Measurements from ENCODE around the gene SETD2.

Gene SETD2

DNA sequence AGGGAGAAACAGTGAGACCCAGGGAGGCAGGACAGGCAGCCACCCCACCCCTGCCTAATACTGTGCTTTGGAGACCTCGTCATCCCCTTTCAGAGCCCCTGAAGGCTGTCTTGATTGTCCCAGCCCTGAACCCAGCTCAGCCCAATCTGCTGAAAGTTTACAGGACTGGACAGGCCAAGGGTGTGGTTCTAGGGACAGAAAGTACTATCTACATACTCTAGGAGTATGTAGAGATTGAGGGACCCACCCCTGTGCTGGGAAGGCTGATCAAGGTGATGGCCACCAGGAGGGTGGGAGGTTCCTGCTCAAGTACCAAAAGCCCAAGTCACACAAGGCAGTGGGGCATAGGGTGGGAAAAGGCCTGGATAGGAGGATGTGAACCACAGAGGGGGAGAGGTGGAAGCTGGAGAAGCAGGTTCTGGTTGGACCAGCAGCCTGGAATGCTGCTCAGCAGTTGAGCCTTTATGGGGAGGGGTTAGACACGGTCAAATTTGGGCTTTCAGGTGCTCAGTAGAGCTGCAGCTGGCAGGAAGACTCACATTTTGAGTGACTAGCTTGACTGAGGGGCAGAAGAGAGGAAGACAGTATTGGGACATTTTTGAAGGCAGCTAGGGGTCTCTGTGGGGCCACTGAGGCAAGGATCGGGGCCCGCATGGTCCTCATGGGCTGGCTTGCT lies 177.7 kb downstream of the SETD2 start:
- Histone ChIP-seq H3K4me1 (ENCODE audit: insufficient read depth, low read length, severe bottlenecking) (peaks cover 46% of the 10 kb centered on the region), H3K4me2 (ENCODE audit: low read length) (peak overlapping the region; percentile 53; the same call in 1 of the 2 replicates), H3K27me3 (ENCODE audit: insufficient read depth, low read length) (no peaks in the 10 kb centered on the region), H4K20me1 (ENCODE audit: insufficient read depth, low read length) (no peaks in the 10 kb centered on the region), H3K4me3 (ENCODE audit: low read depth, low read length, poor library complexity, severe bottlenecking) (no peak overlapping the region), H3K27ac (ENCODE audit: low read depth, low read length, poor library complexity, severe bottlenecking) (peak overlapping the region; percentile 64), H3K9me2 (ENCODE audit: low read depth, low read length) (no peaks in the 10 kb centered on the region), H3K9me3 (ENCODE audit: low read length) (no peaks in the 10 kb centered on the region), H3K9ac (ENCODE audit: low read length) (no peak overlapping the region), H3K36me3 (ENCODE audit: insufficient read depth, low read length) (no peaks in the 10 kb centered on the region), H3K79me2 (ENCODE audit: insufficient read depth, low read length) (no peaks in the 10 kb centered on the region), H3F3A (ENCODE audit: insufficient read depth, low read length) (no peaks in the 10 kb centered on the region), H2AFZ (ENCODE audit: low read length) (no peak overlapping the region)
- TF ChIP-seq, protein P1, sequence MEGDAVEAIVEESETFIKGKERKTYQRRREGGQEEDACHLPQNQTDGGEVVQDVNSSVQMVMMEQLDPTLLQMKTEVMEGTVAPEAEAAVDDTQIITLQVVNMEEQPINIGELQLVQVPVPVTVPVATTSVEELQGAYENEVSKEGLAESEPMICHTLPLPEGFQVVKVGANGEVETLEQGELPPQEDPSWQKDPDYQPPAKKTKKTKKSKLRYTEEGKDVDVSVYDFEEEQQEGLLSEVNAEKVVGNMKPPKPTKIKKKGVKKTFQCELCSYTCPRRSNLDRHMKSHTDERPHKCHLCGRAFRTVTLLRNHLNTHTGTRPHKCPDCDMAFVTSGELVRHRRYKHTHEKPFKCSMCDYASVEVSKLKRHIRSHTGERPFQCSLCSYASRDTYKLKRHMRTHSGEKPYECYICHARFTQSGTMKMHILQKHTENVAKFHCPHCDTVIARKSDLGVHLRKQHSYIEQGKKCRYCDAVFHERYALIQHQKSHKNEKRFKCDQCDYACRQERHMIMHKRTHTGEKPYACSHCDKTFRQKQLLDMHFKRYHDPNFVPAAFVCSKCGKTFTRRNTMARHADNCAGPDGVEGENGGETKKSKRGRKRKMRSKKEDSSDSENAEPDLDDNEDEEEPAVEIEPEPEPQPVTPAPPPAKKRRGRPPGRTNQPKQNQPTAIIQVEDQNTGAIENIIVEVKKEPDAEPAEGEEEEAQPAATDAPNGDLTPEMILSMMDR (IDR thresholded peaks at IDR 0.05; ENCODE audit: low read length): no peak
- TF ChIP-seq EZH2 (IDR thresholded peaks at IDR 0.05; ENCODE audit: borderline replicate concordance, low read length): no peak

DNA sequence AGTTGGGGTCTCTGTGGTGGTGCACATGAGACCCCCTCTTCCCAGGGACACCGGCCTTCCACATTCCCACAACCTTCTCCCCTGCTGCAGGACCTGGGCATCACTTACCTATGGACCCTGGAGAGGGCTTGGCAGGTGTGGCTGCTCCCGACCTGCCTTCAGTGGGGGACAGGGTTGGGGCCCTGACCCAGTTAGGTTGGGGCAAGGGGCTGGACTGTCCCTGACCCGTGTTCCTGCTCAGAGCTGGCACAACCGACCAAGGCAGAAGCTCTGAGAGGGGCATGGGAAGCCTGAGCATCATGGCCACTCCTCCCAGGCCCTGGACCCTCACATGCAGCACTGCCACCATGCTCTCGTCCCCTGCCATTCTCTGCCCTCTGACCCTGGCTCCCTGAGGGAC lies 178.3 kb downstream of the SETD2 start:
- Histone ChIP-seq H3K27ac (ENCODE audit: low read depth, low read length, poor library complexity, severe bottlenecking) (no peak overlapping the region), H3K4me2 (ENCODE audit: low read length) (no peak overlapping the region), H3K9me2 (ENCODE audit: low read depth, low read length) (no peaks in the 10 kb centered on the region), H2AFZ (ENCODE audit: low read length) (no peak overlapping the region), H3K9me3 (ENCODE audit: low read length) (no peaks in the 10 kb centered on the region), H3K4me3 (ENCODE audit: low read depth, low read length, poor library complexity, severe bottlenecking) (no peak overlapping the region), H3K36me3 (ENCODE audit: insufficient read depth, low read length) (no peaks in the 10 kb centered on the region), H3K27me3 (ENCODE audit: insufficient read depth, low read length) (no peaks in the 10 kb centered on the region), H3K9ac (ENCODE audit: low read length) (no peak overlapping the region), H3K4me1 (ENCODE audit: insufficient read depth, low read length, severe bottlenecking) (peaks cover 48% of the 10 kb centered on the region), H3K79me2 (ENCODE audit: insufficient read depth, low read length) (no peaks in the 10 kb centered on the region), H4K20me1 (ENCODE audit: insufficient read depth, low read length) (no peaks in the 10 kb centered on the region), H3F3A (ENCODE audit: insufficient read depth, low read length) (no peaks in the 10 kb centered on the region)
- TF ChIP-seq EZH2 (IDR thresholded peaks at IDR 0.05; ENCODE audit: borderline replicate concordance, low read length): no peak
- TF ChIP-seq, protein P1 (IDR thresholded peaks at IDR 0.05; ENCODE audit: low read length): no peak

DNA sequence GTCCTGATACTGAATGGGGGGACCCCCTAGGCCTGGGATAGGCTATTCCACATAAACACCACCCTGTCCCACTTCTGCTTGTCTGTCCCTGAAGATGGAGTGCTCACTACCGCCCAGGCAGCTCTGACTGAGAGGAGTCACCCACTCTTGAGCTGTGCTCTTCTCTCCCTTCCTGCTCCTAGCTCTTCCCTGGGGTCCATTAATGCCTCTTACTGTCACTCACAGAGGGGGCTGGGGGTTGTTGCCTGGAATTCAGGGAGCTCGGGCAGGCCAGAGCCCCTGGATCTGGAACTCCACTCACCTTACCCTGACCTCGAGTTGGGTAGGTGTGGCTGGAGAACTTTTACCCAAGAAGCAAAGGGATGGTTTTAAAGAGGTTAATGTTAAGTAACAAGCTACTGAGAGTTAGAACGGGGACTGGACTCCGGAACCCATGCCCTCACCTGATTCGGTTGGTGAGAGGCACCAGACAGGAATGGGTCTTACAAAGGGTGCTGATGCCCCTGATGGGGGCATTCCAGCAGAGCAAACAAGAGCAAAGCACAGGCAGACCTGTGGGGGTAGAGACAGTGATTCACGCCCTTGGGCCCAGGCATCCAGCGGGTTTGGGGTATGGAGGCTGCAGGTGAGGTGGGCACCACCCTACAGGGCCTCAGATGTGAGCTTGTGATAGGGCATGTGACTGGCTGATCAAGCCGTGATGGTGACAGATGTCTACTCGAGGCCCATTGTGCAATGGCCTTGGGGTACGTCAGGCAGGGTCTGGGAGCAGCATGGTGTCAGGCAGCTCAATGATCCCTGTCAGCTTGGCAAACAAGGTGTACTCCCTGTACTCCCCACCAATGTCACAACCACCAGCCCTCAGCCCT lies 179.1 kb downstream of the SETD2 start:
- no peak overlapping the region for H3K4me3 ChIP-seq (ENCODE audit: low read depth, low read length, poor library complexity, severe bottlenecking)
- no peak overlapping the region for H2AFZ ChIP-seq (ENCODE audit: low read length)
- no peak overlapping the region for H3K9ac ChIP-seq (ENCODE audit: low read length)
- peaks cover 45% of the 10 kb centered on the region for H3K4me1 ChIP-seq (ENCODE audit: insufficient read depth, low read length, severe bottlenecking)
- no peaks in the 10 kb centered on the region for H3K36me3 ChIP-seq (ENCODE audit: insufficient read depth, low read length)
- no peak overlapping the region for H3K27ac ChIP-seq (ENCODE audit: low read depth, low read length, poor library complexity, severe bottlenecking)
- no peak overlapping the region for H3K4me2 ChIP-seq (ENCODE audit: low read length)
- TF ChIP-seq, protein P1 (IDR thresholded peaks at IDR 0.05; ENCODE audit: low read length): no peak
- no peak for TF ChIP-seq EZH2 (IDR thresholded peaks at IDR 0.05; ENCODE audit: borderline replicate concordance, low read length)
- H4K20me1 ChIP-seq (ENCODE audit: insufficient read depth, low read length): no peaks in the 10 kb centered on the region
- no peaks in the 10 kb centered on the region for H3K9me3 ChIP-seq (ENCODE audit: low read length)
- H3K27me3 ChIP-seq (ENCODE audit: insufficient read depth, low read length): no peaks in the 10 kb centered on the region
- H3K79me2 ChIP-seq (ENCODE audit: insufficient read depth, low read length): peaks cover 4% of the 10 kb centered on the region; the same call in 1 of the 2 replicates
- no peaks in the 10 kb centered on the region for H3F3A ChIP-seq (ENCODE audit: insufficient read depth, low read length)
- H3K9me2 ChIP-seq (ENCODE audit: low read depth, low read length): no peaks in the 10 kb centered on the region

Data from OCI-LY1 (cell line).